Measurements from ENCODE around the gene FN3K. TPM values are rescaled to one million over a fixed set of nuclear protein-coding genes. Genes with fewer than 3 reads are reported as not detected.

FN3K gene
- total and polyA plus RNA-seq, 2 donors (not counting 3 experiments of a cell fraction or from before 2014, with no cell fraction given), result 2.0 to 12.0 TPM

GRCh38 chr17:82699551-82699950, 35.9 kb upstream of the FN3K start:
- ChIA-PET CTCF (no interaction called here), POLR2A (no interaction called here)
- Histone ChIP-seq H3K36me3 (ENCODE audit: control insufficient read depth in 2 of 2, extremely low read depth in 1 of 2, insufficient read depth in 2 of 2, low read length in 2 of 2) (no peaks in the 10 kb centered on the region), H3K9me3 (replicated peaks; ENCODE audit: control insufficient read depth, insufficient read depth, low read length) (peaks cover 4% of the 10 kb centered on the region), H2AFZ (ENCODE audit: low read depth, low read length) (no peak overlapping the region), H3K9me1 (replicated peaks; ENCODE audit: control insufficient read depth, extremely low read depth, insufficient read depth, low read length) (no peaks in the 10 kb centered on the region), H3K4me1 (ENCODE audit: control insufficient read depth, extremely low read depth, insufficient read depth, low read length) (peaks cover 5% of the 10 kb centered on the region), H3K27me3 (ENCODE audit: control insufficient read depth in 2 of 2, insufficient read depth in 2 of 2, low read length in 2 of 2) (peaks cover 3 to 8% of the 10 kb centered on the region in 2 experiments), H4K20me1 (replicated peaks; ENCODE audit: control insufficient read depth, extremely low read depth, insufficient read depth, low read length) (no peaks in the 10 kb centered on the region), H3K27ac (ENCODE audit: insufficient read depth, low read depth, low read length) (no peak overlapping the region), H3K79me2 (ENCODE audit: control insufficient read depth, insufficient read depth, low read length) (no peaks in the 10 kb centered on the region), H3K9ac (replicated peaks; ENCODE audit: extremely low read depth, insufficient read depth, low read length) (no peak overlapping the region), H3K4me2 (ENCODE audit: insufficient read depth, low read length) (no peak overlapping the region), H3K4me3 (replicated peaks in 1 of 3; ENCODE audit: insufficient read depth in 1 of 3, low read depth in 1 of 3, low read length in 3 of 3) (no peak overlapping the region)
- dilution Hi-C loops (cut with MboI; ENCODE audit: extremely low pct_ligation_motif_present, low sequenced_read_pairs) (no loop called here), intact Hi-C loops (cut with micrococcal nuclease) (loop anchor here (2.0 kb wide), 1 partner anchor 17 kb away; the partner anchor contains the start of gene FN3KRP)
- FAIRE-seq (no peak), DNase-seq (ENCODE audit: low read depth, low spot score) (no peak)
- TF ChIP-seq EZH2 (IDR thresholded peaks at IDR 0.05; ENCODE audit: borderline replicate concordance, low read depth, low read length, severe bottlenecking) (no peak), MAX (IDR thresholded peaks at IDR 0.05; ENCODE audit: insufficient read depth, insufficient read length) (no peak), POLR2A (IDR thresholded peaks at IDR 0.05; ENCODE audit: low read depth, low read length) (no peak)
- BruUV-seq (replicated peaks), result no TSS peak

GRCh38 chr17:82702231-82702927, 33.0 kb upstream of the FN3K start:
- H3K9me3 ChIP-seq (replicated peaks; ENCODE audit: control insufficient read depth, insufficient read depth, low read length), result no peaks in the 10 kb centered on the region
- ChIA-PET POLR2A (no interaction called here), CTCF (no interaction called here)
- FAIRE-seq (no peak), DNase-seq (ENCODE audit: low read depth, low spot score) (no peak)
- H3K36me3 ChIP-seq (ENCODE audit: control insufficient read depth in 2 of 2, extremely low read depth in 1 of 2, insufficient read depth in 2 of 2, low read length in 2 of 2), result no peaks in the 10 kb centered on the region
- H3K4me2 ChIP-seq (ENCODE audit: insufficient read depth, low read length), result no peak overlapping the region
- H2AFZ ChIP-seq (ENCODE audit: low read depth, low read length), result no peak overlapping the region
- intact Hi-C loops (cut with micrococcal nuclease) (no loop called here), dilution Hi-C loops (cut with MboI; ENCODE audit: extremely low pct_ligation_motif_present, low sequenced_read_pairs) (no loop called here)
- peaks cover 0 to 4% of the 10 kb centered on the region in 2 experiments for H3K27me3 ChIP-seq (ENCODE audit: control insufficient read depth in 2 of 2, insufficient read depth in 2 of 2, low read length in 2 of 2)
- H3K79me2 ChIP-seq (ENCODE audit: control insufficient read depth, insufficient read depth, low read length), result no peaks in the 10 kb centered on the region
- no peak for TF ChIP-seq EZH2 (IDR thresholded peaks at IDR 0.05; ENCODE audit: borderline replicate concordance, low read depth, low read length, severe bottlenecking)
- no peak for TF ChIP-seq MYC (IDR thresholded peaks at IDR 0.05; ENCODE audit: low read depth, low read length)
- no peak for TF ChIP-seq JUN (IDR thresholded peaks at IDR 0.05; ENCODE audit: borderline replicate concordance, insufficient read depth, insufficient read length, low read depth)
- H3K27ac ChIP-seq (ENCODE audit: insufficient read depth, low read depth, low read length), result no peak overlapping the region
- BruUV-seq (replicated peaks), result no TSS peak
- no peak overlapping the region for H3K4me3 ChIP-seq (replicated peaks in 1 of 3; ENCODE audit: insufficient read depth in 1 of 3, low read depth in 1 of 3, low read length in 3 of 3)
- H3K9me1 ChIP-seq (replicated peaks; ENCODE audit: control insufficient read depth, extremely low read depth, insufficient read depth, low read length), result no peaks in the 10 kb centered on the region
- no peak overlapping the region for H3K9ac ChIP-seq (replicated peaks; ENCODE audit: extremely low read depth, insufficient read depth, low read length)
- H3K4me1 ChIP-seq (ENCODE audit: control insufficient read depth, extremely low read depth, insufficient read depth, low read length), result peaks cover 4% of the 10 kb centered on the region
- no peaks in the 10 kb centered on the region for H4K20me1 ChIP-seq (replicated peaks; ENCODE audit: control insufficient read depth, extremely low read depth, insufficient read depth, low read length)
